C1 segment of cervical spinal cord (tissue), 14 donors: ENCODE results near the gene CDK5RAP3.

Experiments
- DNase-seq, 14 donors: peaks; one replicate each; lab custom pipeline; 2025; lab: John Stamatoyannopoulos, UW

Gene CDK5RAP3

GRCh38 chr17:47949197-47949759 lies 21.6 kb upstream of the CDK5RAP3 start:
- DNase-seq: peak in 12 of 14 donors; percentile 48 to 85 (median 64)

- no peak for DNase-seq
These were observed 21.0 kb upstream of the CDK5RAP3 start for GRCh38 chr17:47949946-47950345.

- no peak for DNase-seq
These were observed 20.5 kb upstream of the CDK5RAP3 start for GRCh38 chr17:47950448-47950847.

GRCh38 chr17:47952171-47953021 lies 18.5 kb upstream of the CDK5RAP3 start:
- DNase-seq: no peak

- DNase-seq: no peak
These were observed 17.0 kb upstream of the CDK5RAP3 start for GRCh38 chr17:47953909-47954308.

GRCh38 chr17:47955497-47956461 lies 15.1 kb upstream of the CDK5RAP3 start:
- no peak for DNase-seq

- no peak for DNase-seq
These were observed 13.9 kb upstream of the CDK5RAP3 start for GRCh38 chr17:47956791-47957590.

GRCh38 chr17:47957591-47958490 lies 13.1 kb upstream of the CDK5RAP3 start, which contains the start of gene PRR15L:
Gene PRR15L, minus strand, starts transcription at chr17:47957883. Its CDS starts 4,649 bp downstream, at chr17:47953234.
- no peak for DNase-seq

- DNase-seq: no peak
These were observed 10.9 kb upstream of the CDK5RAP3 start for GRCh38 chr17:47959825-47960655.

GRCh38 chr17:47961406-47961805 lies 9.5 kb upstream of the CDK5RAP3 start:
- no peak for DNase-seq

GRCh38 chr17:47962901-47963300 lies 8.0 kb upstream of the CDK5RAP3 start:
- DNase-seq: no peak

- no peak for DNase-seq
These were observed 6.1 kb upstream of the CDK5RAP3 start for GRCh38 chr17:47964856-47965255.

- DNase-seq: no peak
These were observed 4.8 kb upstream of the CDK5RAP3 start for GRCh38 chr17:47966079-47966519.

GRCh38 chr17:47967607-47968252 lies 3.2 kb upstream of the CDK5RAP3 start:
- DNase-seq: no peak

- no peak for DNase-seq
These were observed 2.1 kb upstream of the CDK5RAP3 start for GRCh38 chr17:47968836-47969235.

GRCh38 chr17:47969930-47970724 lies 786 bp upstream of the CDK5RAP3 start:
- DNase-seq: peak in 1 of 14 donors; percentile 39

- DNase-seq: no peak
These were observed 2.6 kb downstream of the CDK5RAP3 start for GRCh38 chr17:47973541-47973940.
